CD4-positive, alpha-beta T cell (primary cell): ENCODE data around the gene BRINP2. TPM values are rescaled to one million over a fixed set of nuclear protein-coding genes. Genes with fewer than 3 reads are reported as not detected.

Experiments
- ATAC-seq: fragments of 200-7000 bp; cut with Tn5 transposase; one replicate; pipeline ENCODE4 v1.10.0; 2022; ENCODE audit warnings: mild to moderate bottlenecking; ENCODE audit not compliant: poor library complexity
- CTCF ChIA-PET: fragments of 350-600 bp; sonication (Branson Sonifier 250); formaldehyde crosslinking; loops from one replicate; lab custom pipeline; 2021; ENCODE audit warnings: antibody characterized with exemption, inconsistent platforms; lab: Charles Lee
- POLR2A ChIA-PET: fragments of 350-600 bp; sonication (Branson Sonifier 250); formaldehyde crosslinking; loops from one replicate; lab custom pipeline; 2021; ENCODE audit warnings: antibody characterized with exemption, inconsistent platforms; lab: Charles Lee
- DNase-seq, 14 experiments: peaks; one replicate each; pipeline ENCODE4 v3.0.0-alpha.2; 2013 to 2020; ENCODE audit warnings: mixed read lengths in 2 of 14
- H3K27ac ChIP-seq, 2 donors: one replicate each; pipeline versions ENCODE4 v1.5.1 to v1.7.0; 2013; ENCODE audit warnings: low read length in 2 of 2, low read depth in 1 of 2, mild to moderate bottlenecking in 1 of 2
- H3K27me3 ChIP-seq, 2 experiments: 1 replicate in 1 of 2; 2 replicates in 1 of 2; pipeline versions ENCODE4 v1.6.1 to v1.7.0; 2013; ENCODE audit warnings: low read length in 2 of 2, control low read depth in 1 of 2, mild to moderate bottlenecking in 1 of 2, moderate library complexity in 1 of 2; ENCODE audit not compliant: insufficient read depth in 2 of 2, control insufficient read depth in 1 of 2
- H3K36me3 ChIP-seq: one replicate; pipeline ENCODE4 v1.6.1; 2013; ENCODE audit warnings: low read length, control low read depth; ENCODE audit not compliant: insufficient read depth
- H3K4me1 ChIP-seq: one replicate; pipeline ENCODE4 v1.6.1; 2013; ENCODE audit warnings: low read length, control low read depth; ENCODE audit not compliant: insufficient read depth
- H3K4me3 ChIP-seq: one replicate; pipeline ENCODE4 v1.5.1; 2013; ENCODE audit warnings: mild to moderate bottlenecking, low read length, moderate library complexity
- H3K9me3 ChIP-seq, 2 experiments: 1 replicate in 1 of 2; 2 replicates in 1 of 2; pipeline versions ENCODE4 v1.6.1 to v1.7.0; 2013; ENCODE audit warnings: low read length in 2 of 2, mild to moderate bottlenecking in 2 of 2, control low read depth in 1 of 2, moderate library complexity in 1 of 2; ENCODE audit not compliant: control insufficient read depth in 1 of 2, insufficient read depth in 1 of 2
- H3K27ac Mint-ChIP-seq: one replicate; pipeline ENCODE4 v1.8.0; 2020; ENCODE audit warnings: mixed read lengths
- H3K27me3 Mint-ChIP-seq: one replicate; pipeline ENCODE4 v1.8.0; 2021; ENCODE audit warnings: mixed read lengths
- H3K36me3 Mint-ChIP-seq: one replicate; pipeline ENCODE4 v1.8.0; 2021; ENCODE audit warnings: low read depth, mixed read lengths
- H3K4me1 Mint-ChIP-seq: one replicate; pipeline ENCODE4 v1.8.0; 2021; ENCODE audit warnings: low read depth, mixed read lengths
- H3K4me3 Mint-ChIP-seq: one replicate; pipeline ENCODE4 v1.8.0; 2020; ENCODE audit warnings: mild to moderate bottlenecking, mixed read lengths
- H3K9me3 Mint-ChIP-seq: one replicate; pipeline ENCODE4 v1.8.0; 2020; ENCODE audit warnings: mixed read lengths
- CTCF ChIP-seq: fragments of 200-600 bp; IDR thresholded peaks from one replicate; pipeline ENCODE4 v1.8.0; 2022; ENCODE audit warnings: antibody characterized with exemption, mild to moderate bottlenecking
- intact Hi-C, 2 experiments: fragments of 100-400 bp; cut with DNase I in 1 of 2; cut with micrococcal nuclease in 1 of 2; formaldehyde crosslinking; loops; one replicate each; pipeline versions ENCODE4 v1.15.1 to v1.9.0; 2023 to 2025; cut with DNase I, micrococcal nuclease
- total RNA-seq, 174 experiments: library from RNA in 2 of 174; stranded (reverse) in 2 of 174; gene quantifications; one replicate each; pipeline ENCODE4 v1.2.3 and lab custom pipeline; 2021 to 2026

BRINP2 gene
- total RNA-seq, 2 experiments from 2014 or later: not detected

GRCh38 chr1:177301425-177302124 is 130.8 kb downstream of the BRINP2 start:
- Mint-ChIP-seq H3K27ac (no peak overlapping the region), H3K36me3 (no peaks in the 10 kb centered on the region), H3K4me3 (no peak overlapping the region), H3K9me3 (peaks cover 5% of the 10 kb centered on the region), H3K27me3 (no peaks in the 10 kb centered on the region), H3K4me1 (no peaks in the 10 kb centered on the region)
- Histone ChIP-seq H3K36me3 (no peaks in the 10 kb centered on the region), H3K4me1 (no peaks in the 10 kb centered on the region), H3K27me3 (no peaks in the 10 kb centered on the region), H3K27ac (no peak overlapping the region), H3K9me3 (peaks cover 0 to 7% of the 10 kb centered on the region in 2 experiments), H3K4me3 (no peak overlapping the region)
- TF ChIP-seq CTCF: no peak
- ATAC-seq (no peak), DNase-seq (no peak)
- POLR2A ChIA-PET: no interaction called here
- CTCF ChIA-PET: no interaction called here
- intact Hi-C loops: no loop called here

GRCh38 chr1:177302357-177303044 is 131.7 kb downstream of the BRINP2 start:
- no peaks in the 10 kb centered on the region for H3K36me3 Mint-ChIP-seq
- no peak overlapping the region for H3K27ac Mint-ChIP-seq
- H3K4me3 Mint-ChIP-seq: no peak overlapping the region
- peaks cover 2% of the 10 kb centered on the region for H3K9me3 Mint-ChIP-seq
- H3K4me1 ChIP-seq: no peaks in the 10 kb centered on the region
- TF ChIP-seq CTCF: no peak
- POLR2A ChIA-PET: no interaction called here
- no peak overlapping the region for H3K27ac ChIP-seq
- H3K27me3 Mint-ChIP-seq: no peaks in the 10 kb centered on the region
- H3K9me3 ChIP-seq: peaks cover 0 to 7% of the 10 kb centered on the region in 2 experiments
- no peak for DNase-seq
- no peaks in the 10 kb centered on the region for H3K4me1 Mint-ChIP-seq
- CTCF ChIA-PET: no interaction called here
- no peak for ATAC-seq
- H3K36me3 ChIP-seq: no peaks in the 10 kb centered on the region
- no peaks in the 10 kb centered on the region for H3K27me3 ChIP-seq
- no peak overlapping the region for H3K4me3 ChIP-seq
- intact Hi-C loops: no loop called here

GRCh38 chr1:177305040-177306018 is 134.6 kb downstream of the BRINP2 start:
- Histone ChIP-seq H3K4me3 (no peak overlapping the region), H3K9me3 (peaks cover 0 to 7% of the 10 kb centered on the region in 2 experiments), H3K4me1 (no peaks in the 10 kb centered on the region), H3K36me3 (no peaks in the 10 kb centered on the region), H3K27ac (no peak overlapping the region), H3K27me3 (no peaks in the 10 kb centered on the region)
- POLR2A ChIA-PET: no interaction called here
- TF ChIP-seq CTCF: no peak
- H3K27me3 Mint-ChIP-seq: no peaks in the 10 kb centered on the region
- DNase-seq (no peak), ATAC-seq (no peak)
- no peaks in the 10 kb centered on the region for H3K9me3 Mint-ChIP-seq
- intact Hi-C loops: no loop called here
- H3K36me3 Mint-ChIP-seq: no peaks in the 10 kb centered on the region
- CTCF ChIA-PET: no interaction called here
- no peaks in the 10 kb centered on the region for H3K4me1 Mint-ChIP-seq
- H3K4me3 Mint-ChIP-seq: no peak overlapping the region
- no peak overlapping the region for H3K27ac Mint-ChIP-seq
